PFSK-1 (cell line): ENCODE measurements around the gene DPH1.
A peak's percentile ranks its signal among the peaks of the same experiment; 100 is the strongest.

Experiments
- FOXP2 ChIP-seq: optimal IDR thresholded peaks from 2 replicates; pipeline ENCODE3; 2011; ENCODE audit warnings: borderline replicate concordance, control low read depth, inconsistent platforms; ENCODE audit not compliant: insufficient read depth; ENCODE audit errors: extremely low read length, extremely low read depth
- POLR2AphosphoS5 ChIP-seq: IDR thresholded peaks from 2 replicates; pipeline ENCODE4 v1.6.1; 2012; ENCODE audit warnings: low read depth, mild to moderate bottlenecking, control low read depth, low read length, moderate library complexity
- SIN3A ChIP-seq: IDR thresholded peaks from 2 replicates; pipeline ENCODE4 v1.6.1; 2012; ENCODE audit warnings: mild to moderate bottlenecking, low read length, moderate library complexity, borderline replicate concordance; ENCODE audit not compliant: insufficient read depth
- TAF1 ChIP-seq: IDR thresholded peaks from 2 replicates; pipeline ENCODE4 v1.6.1; 2012; ENCODE audit warnings: low read length, control low read depth, borderline replicate concordance; ENCODE audit not compliant: insufficient read depth
- TF ChIP-seq, protein P1 (sequence below), 2 experiments: IDR thresholded peaks; 2 replicates each; pipeline versions ENCODE4 v1.6.1 to v1.8.0; 2011 to 2012; ENCODE audit warnings: low read depth in 2 of 2, low read length in 2 of 2, control low read depth in 1 of 2, inconsistent platforms in 1 of 2, mild to moderate bottlenecking in 1 of 2, moderate library complexity in 1 of 2; ENCODE audit not compliant: insufficient read depth in 1 of 2

Gene DPH1

DNA sequence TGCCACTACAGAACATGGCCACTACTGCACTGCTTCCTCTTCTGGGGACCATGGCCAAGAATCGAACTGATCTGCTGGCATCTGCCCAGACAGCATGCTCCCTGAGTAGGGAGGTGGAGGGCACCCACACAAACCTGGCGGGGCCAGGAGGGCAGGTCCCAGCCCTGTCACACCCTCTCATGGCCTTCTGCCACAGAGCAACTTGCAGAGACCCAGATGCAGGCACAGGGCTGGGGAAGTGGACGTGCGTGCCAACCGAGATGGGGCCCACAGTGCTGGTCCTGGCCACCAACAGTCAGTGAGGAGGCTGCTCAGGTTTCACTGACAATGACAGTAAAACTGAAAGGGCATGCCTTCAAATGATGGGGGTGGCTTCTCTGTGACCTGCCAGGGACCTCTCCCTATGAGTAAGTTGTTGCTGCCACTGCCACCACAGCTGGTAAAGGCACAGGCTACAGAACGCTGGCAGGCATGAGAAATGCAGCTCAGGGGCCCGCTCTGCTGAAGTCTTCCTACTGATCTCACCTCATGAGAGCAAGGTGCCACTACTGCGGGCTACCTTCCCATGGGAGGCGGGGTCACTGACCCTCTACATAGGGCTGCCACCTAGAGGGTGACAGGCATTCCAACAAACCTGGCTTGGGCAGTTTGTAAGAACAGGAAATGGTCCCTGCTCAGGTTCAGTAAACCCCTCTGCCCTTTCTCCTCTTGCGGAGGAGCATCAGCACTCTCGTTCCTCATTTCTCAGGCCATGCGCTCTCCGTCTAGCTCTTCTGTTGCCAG lies 40.5 kb downstream of the DPH1 start:
- TF ChIP-seq FOXP2, result no peak
- TF ChIP-seq, protein P1, sequence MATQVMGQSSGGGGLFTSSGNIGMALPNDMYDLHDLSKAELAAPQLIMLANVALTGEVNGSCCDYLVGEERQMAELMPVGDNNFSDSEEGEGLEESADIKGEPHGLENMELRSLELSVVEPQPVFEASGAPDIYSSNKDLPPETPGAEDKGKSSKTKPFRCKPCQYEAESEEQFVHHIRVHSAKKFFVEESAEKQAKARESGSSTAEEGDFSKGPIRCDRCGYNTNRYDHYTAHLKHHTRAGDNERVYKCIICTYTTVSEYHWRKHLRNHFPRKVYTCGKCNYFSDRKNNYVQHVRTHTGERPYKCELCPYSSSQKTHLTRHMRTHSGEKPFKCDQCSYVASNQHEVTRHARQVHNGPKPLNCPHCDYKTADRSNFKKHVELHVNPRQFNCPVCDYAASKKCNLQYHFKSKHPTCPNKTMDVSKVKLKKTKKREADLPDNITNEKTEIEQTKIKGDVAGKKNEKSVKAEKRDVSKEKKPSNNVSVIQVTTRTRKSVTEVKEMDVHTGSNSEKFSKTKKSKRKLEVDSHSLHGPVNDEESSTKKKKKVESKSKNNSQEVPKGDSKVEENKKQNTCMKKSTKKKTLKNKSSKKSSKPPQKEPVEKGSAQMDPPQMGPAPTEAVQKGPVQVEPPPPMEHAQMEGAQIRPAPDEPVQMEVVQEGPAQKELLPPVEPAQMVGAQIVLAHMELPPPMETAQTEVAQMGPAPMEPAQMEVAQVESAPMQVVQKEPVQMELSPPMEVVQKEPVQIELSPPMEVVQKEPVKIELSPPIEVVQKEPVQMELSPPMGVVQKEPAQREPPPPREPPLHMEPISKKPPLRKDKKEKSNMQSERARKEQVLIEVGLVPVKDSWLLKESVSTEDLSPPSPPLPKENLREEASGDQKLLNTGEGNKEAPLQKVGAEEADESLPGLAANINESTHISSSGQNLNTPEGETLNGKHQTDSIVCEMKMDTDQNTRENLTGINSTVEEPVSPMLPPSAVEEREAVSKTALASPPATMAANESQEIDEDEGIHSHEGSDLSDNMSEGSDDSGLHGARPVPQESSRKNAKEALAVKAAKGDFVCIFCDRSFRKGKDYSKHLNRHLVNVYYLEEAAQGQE (IDR thresholded peaks at IDR 0.05; ENCODE audit: insufficient read depth in 1 of 2, low read depth in 2 of 2, low read length in 2 of 2), result no peak
- no peak for TF ChIP-seq TAF1
- no peak for TF ChIP-seq SIN3A
- no peak for TF ChIP-seq POLR2AphosphoS5

DNA sequence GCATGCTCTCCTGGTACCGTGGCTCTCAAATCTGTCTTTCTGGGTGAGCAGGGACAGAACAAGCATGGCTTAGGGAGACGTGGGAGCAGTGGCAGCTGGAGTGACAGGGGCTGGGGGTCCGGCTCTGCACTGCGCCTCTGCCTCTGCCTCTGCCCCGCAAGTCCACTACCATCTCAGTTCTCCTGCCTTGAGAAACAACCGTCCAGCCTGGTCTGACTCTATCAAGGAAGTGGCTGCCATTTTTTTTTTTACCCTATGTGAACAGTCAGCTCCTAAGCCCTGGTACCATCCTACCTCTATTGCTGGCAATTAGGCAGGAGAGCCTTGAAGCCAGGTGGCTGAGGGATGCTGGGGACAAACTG lies 41.1 kb downstream of the DPH1 start:
- TF ChIP-seq SIN3A (no peak), FOXP2 (no peak)
- TF ChIP-seq, protein P1 (IDR thresholded peaks at IDR 0.05; ENCODE audit: insufficient read depth in 1 of 2, low read depth in 2 of 2, low read length in 2 of 2), result no peak

DNA sequence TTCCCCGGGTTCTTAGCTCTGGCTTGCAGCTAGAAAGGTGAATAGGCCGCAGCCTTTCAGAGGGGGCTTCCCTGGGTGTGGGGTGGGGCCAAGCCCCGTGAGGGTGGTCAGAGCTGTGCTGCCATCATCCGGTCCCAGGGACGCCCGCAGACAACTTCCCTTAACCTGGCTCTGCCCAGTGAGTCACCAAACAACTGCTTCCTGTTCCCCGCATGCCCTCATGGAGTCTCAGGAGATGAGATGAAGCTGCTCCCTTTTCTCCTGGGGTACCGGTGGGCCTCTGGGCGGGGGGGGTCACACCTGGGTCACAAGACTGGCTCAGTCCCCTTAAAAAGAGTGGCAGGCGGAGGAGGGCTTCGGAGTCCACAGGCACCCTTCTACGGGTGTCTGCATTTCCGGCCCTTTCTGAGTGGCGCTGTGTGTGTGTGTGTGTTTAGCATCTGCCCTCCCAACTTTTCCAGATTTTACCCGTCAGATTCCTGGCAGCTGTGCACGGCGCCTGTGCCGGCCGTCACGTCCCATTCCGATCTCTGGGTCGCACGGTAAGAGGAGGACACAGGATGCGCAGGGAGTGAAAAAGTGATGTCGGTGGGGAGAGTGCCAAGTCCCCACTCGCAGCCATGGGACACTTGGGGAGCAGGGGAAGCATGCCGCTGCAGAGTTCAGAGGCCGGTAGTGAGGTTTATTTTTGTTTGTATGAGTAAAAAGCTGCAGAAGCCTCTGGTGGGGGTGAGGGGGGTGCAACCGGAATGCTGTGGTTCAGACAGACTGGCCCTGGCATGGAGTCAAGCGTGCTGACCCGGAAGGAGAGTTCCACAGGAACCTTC lies 41.7 kb downstream of the DPH1 start:
- TF ChIP-seq, protein P1 (IDR thresholded peaks at IDR 0.05; ENCODE audit: insufficient read depth in 1 of 2, low read depth in 2 of 2, low read length in 2 of 2), result 0 out of 4 replicates have a peak, but pooled peaks of 1 of the 2 experiments have one; percentile 53
- TF ChIP-seq TAF1, result peak; percentile 25; the same call in 1 of the 2 replicates
- no peak for TF ChIP-seq SIN3A
- peak; percentile 50; the same call in 1 of the 2 replicates for TF ChIP-seq POLR2AphosphoS5
- peak; percentile 54 for TF ChIP-seq FOXP2

DNA sequence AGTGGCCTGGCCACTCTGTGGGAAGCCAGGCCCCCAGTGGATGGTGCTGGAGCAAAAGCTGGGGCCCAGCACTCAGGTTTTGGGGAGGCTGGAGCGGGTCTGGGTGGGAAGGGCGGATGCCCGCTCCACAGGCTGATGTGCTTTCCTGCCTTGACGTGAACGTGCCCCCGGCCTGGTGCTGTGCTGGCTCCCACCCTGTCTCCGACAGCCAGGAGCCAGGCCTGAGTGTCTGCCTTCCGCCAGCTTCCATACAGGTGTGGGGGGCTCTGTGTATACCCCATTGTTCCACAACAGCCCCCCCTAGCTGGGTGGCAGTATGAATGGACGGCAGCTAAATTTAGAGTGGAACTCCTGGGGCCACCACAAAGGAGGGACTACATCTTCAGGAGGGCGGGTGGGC lies 45.0 kb downstream of the DPH1 start:
- TF ChIP-seq POLR2AphosphoS5 (0 out of 2 replicates have a peak, but pooled peaks have one; percentile 3), FOXP2 (no peak)

DNA sequence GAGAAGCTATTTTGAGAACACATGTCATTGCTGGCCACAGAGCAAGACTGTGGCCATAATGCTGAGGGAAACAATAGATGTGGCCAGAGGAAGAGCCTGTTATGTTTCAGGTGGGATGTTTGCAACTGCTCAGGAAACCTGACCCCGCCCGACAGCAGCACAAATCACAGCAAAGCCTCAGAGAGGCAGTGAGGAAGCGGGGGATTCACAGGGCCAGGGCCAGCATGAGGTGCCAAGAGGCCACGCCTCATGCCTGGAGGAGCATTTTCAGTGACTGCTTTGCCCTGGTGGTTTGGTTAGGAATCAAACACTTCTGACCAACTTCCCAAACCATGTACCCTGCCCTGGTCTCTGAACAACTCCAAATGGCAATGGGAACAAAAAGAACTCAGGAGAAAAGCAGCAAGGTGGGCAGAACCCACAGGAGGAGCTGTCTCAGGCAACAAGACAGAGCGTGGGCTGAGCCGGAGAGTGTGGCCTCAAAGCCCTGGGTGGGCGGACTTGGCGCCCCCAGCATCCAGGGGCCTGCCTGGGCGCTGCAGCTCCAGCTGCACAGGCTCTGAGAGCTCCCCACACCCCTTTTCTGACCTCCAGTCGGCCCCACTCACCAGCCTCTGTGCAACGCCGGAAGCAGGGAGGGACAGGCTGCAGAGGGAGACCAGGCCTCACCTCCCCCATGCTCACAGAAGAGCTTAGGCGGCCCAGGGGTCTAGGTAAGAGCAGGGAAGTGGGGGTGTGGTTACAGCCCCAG lies 45.6 kb downstream of the DPH1 start:
- 0 out of 2 replicates have a peak, but pooled peaks have one; percentile 1 for TF ChIP-seq POLR2AphosphoS5
- TF ChIP-seq SIN3A, result no peak
- no peak for TF ChIP-seq TAF1
- TF ChIP-seq FOXP2, result peak; percentile 82
- TF ChIP-seq, protein P1 (IDR thresholded peaks at IDR 0.05; ENCODE audit: insufficient read depth in 1 of 2, low read depth in 2 of 2, low read length in 2 of 2), result no peak
